Limb (tissue), 2 donors: Measurements from ENCODE around the gene DPM3.
"Not testable (repeated sequence)": the region's sequence is repeated elsewhere in the genome, so short reads cannot be mapped to it uniquely, and the experiment has no call there.

Source experiments
- DNase-seq, 2 donors: peaks; one replicate each; pipeline ENCODE4 v3.0.0-alpha.2; 2016; ENCODE audit errors: extremely low spot score in 2 of 2

Gene DPM3

DNA sequence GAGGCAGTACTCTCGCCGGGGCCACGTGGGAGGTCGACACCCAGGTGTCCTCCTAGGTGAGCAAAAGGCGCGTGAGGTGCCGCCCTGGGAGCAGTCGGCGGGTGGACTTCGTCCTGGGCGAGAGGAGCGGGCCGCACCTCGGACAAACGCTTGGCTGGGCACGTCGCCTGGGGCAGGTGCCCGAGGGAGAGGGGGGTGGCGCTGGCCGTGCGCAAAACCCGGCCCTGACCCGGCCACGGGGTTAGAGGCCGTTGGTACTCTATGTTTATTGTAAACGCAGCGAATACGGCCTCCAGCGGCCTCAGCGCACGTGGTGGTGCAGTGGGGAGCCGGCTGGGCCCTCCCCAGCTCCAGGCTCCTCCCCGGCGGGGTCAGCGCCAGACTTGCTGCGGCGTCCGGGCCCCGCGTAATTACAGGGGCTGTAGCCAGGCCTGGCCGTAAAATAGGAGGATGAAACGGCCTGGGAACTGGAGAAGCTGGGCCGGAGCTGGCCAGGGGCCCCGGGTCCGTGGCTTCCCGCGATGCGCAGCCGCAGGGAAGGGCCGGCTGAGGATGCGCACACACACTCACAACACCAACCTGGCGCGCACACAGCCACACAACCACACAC, 14.3 kb downstream of the DPM3 start:
- DNase-seq = peak; percentile 43 to 64

DNA sequence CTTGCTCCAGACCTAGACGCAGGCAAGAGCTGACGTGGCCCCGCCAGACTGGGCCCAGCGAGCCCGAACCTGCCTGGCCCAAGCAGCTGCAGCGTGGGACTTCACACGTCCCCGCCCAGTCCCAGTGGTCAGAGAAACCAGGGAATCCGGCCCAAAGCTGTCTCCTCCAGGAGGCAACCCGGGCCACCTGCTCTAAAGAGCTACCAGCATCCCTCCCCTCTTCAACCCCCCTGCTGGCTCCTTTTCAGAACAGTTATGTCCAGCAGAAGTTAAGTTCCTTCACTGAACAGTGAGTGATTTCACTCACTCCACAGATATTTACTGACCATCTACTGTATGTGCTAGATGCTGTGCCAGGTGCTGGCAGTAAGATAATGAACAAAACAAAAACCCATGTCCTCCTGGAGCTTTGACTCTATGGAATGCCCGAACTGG, 14.8 kb downstream of the DPM3 start:
- no peak for DNase-seq

DNA sequence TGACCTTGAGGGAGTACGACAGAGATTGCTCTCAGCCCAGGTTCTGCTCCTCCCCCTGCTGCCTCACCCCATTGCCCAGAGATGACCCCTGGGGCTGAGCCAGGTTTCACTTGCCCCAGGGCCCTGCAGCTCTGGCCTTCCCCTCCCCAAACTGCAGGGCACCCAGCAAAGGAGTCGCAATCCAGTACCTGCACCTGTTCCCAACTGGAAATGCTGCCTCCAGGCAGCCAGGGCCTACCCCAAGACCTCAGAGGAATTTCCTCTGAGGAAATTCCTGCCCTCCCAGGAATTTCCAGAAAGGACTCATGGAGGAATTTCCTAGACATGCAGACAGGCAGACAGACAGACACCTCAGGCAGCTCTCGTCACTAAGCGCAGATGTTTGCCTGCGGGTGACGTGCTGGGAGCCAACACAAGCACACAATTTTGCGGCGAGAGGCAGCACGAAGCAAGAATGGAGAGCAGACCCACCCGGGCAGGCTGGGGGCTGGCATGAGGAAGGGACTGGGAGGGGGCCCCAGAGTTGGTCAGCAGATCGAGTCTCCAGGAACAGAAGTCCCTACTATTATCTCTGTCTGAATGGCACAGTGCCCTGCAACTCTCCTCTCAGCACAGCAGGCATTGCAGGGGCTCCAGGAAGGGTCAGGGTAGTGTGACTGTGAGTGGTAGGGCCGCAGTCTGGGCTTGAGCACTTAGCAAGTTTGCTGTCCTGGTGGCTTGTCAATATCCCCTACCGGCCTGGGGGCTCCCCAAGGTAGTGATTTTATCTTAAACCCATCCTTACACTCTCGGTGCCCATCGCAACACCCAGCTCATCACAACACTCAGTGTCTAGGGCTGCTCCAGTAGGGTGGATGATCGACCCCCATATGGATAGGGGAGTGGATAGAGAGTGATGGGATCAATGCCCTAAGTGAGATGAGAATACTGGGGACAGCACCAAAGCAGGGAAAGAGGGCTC, 15.5 kb downstream of the DPM3 start:
- DNase-seq = no peak

DNA sequence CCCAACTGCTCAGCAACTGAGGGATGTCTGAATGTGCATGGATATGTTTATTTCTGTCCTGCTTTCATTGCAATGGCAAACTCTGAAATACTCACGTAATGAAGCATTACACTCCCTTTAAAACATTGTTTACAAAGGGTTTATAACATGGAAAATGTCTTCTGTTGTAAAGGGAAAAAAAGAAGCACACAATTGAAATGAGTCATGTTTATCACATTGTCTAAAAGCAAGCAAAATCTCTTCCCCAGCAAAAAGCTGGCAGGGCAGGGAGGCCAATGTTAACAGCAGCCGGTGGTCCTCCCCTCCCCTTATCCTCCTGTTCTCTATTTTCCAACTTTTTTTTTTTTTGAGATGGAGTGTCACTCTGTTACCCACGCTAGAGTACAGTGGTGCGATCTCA, 16.5 kb downstream of the DPM3 start:
- DNase-seq = no peak

DNA sequence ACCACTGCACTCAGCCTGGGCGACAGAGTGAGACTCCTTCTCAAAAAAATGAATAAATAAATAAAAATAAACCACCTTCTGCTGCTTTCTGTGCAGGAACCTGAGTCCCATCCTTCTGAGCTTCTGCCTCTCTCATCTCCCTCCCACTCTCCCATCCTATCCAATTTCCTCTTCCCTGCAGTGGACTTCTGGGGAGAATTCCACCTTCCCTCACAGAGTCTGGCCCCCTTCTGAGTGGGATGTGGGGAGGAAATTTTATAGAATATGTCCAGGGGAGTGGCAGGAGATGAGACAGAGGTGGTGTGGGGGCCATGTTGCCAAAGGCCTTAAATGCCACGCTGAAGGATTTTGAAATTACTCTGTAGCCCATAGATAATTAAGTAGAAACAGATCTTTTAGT, 18.0 kb downstream of the DPM3 start:
- no peak for DNase-seq

DNA sequence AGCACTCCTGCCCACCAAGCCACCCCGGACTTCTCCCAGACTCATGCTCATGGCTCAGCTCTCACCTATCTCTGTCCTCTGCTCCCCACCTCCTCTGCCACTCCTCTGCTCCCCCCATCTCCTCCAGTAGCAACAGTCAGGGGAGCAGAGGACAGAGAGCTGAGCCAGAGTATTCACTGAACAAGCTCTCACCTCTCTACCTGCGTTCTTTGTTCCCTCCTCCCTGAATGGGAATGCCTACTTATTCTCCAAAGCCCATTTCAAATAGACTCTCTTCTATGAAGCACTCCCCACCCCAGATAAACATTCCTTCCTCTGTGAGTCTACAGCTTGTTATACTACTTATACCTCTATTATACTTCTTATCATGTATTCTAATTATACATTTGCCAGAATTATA, 19.1 kb downstream of the DPM3 start:
- DNase-seq = no peak

DNA sequence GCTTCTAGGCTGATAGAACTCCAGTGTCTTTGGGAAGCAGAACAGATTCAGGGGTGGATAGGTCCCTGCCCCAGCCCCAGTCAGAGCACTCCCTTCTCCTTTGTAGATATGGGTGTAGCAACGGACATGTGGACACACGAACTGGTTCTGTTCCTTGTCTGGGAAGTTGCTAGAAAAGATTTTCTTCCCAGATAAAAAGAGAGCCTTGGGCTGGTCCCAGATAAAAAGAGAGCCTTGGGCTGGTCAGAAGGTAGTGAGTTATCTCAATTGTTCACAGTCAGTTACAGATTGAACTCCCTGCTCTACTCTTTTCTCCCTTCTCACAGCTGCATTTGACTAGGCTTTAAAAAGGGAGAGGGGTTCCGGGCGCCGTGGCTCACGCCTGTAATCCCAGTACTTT, 20.1 kb downstream of the DPM3 start:
- no peak for DNase-seq

DNA sequence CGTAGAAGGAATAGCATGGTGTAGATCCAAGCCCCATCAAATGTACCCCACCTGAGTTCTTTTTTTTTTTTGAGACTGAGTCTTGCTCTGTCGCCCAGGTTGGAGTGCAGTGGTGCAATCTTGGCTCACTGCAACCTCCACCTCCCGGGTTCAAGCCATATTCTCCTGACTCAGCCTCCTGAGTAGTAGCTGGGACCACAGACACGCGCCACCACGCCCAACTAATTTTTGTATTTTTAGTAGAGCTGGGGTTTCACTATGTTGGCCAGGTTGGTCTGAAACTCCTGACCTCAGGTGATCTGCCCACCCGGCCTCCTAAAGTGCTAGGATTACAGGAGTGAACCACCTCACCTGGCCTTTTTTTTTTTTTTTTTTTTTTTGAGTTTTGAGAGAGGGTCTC, 22.2 kb downstream of the DPM3 start:
- not testable (repeated sequence) for DNase-seq

DNA sequence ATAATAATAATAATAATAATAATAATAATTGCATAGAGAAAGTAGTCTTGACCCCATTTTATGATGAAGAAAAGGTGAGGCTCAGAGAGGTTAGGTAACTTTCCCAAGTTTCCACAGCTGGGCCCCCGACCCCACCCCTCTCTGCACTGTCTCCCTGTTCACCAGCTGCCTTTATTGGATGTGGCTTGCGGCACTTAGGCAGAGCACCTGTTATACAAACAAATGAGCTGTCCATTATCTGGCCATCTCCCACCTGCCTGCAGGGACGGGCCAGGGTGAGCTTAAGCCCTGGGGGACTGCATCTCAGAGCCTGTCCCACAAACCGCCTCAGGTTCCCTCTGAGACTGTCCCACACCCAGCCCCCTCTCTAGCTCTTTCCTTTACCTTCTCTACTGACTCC, 22.7 kb downstream of the DPM3 start:
- DNase-seq = no peak

DNA sequence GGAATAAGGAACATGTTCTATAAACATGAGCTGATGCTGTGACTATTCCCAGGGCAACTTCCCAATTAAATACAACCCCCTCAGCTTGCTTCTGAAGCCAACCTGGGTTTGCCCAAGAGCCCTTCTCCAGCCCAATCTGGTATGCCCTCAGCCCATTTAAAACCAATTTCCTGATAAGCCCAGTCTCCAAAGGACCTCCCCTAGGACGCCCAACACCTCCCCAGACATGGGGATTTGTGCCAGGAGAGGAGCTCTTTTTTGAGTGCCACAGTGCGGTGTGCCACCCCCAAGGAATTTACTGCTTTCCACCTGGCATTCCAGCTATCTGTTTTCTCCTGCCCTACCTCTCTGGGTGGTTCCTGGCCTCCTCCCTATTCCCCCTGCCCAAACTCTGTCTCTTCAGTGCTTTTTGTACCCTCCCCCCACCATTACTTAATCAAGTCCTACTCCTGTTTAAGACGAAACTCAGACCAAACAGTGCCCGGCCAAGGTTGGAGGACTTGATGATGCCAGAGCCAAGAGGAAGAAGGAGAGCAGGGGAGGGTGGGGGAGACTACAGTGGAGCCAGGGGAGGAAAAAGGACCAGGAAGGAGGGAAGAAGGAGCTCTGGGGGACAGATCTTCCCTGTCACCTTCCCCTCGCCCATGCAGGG, 24.1 kb downstream of the DPM3 start:
- DNase-seq = no peak

DNA sequence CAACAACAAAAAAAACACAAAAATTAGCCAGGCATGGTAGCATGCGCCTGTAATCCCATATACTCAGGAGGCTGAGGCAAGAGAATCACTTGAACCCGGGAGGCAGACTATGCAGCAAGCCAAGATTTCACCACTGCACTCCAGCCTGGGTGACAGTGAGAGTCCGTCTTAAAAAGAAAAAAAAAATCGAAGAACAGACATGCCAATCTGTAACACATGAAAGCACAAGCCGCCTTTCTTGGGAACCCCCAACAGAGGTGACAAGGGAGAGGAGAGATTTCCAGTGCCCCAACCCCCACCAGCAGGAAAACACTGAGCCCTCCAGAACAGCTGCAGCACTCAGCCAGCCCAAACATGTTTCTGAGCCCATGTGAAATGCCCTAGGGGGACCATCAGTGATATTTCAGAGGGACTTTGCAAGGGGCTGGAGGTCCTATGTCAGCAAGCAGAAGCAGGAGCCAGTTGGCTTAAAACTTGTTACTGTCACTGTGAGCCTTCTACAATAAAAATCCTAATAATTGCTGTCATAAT, 26.8 kb downstream of the DPM3 start:
- no peak for DNase-seq

DNA sequence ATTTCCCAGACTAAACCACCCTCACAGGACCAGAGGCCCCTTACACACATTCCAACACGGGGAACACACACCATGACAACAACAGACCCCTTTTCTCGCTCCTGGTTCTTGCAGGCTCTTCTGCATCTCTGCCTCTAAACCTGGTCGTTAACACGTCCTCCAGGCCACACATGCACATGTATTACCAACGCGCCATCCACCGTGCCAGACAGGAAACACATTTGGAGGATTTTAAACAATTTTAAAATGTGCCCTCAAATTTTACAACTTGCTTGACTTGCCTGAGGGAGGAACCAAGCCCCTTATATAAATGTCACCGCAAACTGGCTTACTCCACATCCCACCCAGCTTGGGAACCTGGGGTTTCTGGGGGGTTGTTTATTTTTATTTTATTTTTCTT, 29.5 kb downstream of the DPM3 start:
- DNase-seq = no peak

DNA sequence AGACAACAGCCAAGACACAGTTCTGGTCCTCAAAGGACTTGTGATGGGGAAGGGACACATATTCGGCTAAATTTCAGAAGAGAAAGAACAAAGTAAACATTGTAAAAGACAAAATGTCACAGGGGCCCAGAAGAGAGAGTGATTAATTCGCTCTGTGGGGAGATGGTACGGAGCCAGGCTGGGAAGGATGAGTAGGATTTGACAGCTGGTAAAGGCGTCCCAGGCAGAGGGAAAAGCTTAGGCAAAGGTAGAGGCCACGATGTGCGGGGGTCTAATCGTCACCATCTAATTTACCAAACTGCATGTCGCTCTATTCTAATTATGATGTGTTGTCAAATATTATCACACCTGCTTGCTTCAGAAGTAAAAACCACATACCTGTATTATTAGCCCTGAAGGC, 29.9 kb downstream of the DPM3 start:
- no peak for DNase-seq

DNA sequence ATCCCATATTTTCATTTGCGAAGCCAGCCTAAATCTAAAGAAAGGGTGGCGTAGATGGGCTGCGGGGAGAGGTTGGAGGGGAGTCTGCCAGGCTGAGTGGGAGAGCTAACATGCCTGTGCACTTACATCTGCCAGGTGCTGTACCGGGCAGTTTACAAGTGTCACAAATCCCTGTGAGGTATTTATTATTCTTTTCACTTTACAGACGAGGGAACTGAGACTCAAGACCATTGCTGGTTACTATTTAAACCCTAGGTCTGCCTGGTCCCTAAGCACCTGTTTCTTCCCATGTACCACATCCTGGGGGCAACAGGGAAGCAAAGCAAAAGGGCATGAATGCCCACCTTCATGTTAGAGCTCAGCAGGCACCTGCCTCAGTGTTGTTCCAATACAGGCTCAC, 32.0 kb downstream of the DPM3 start:
- no peak for DNase-seq

DNA sequence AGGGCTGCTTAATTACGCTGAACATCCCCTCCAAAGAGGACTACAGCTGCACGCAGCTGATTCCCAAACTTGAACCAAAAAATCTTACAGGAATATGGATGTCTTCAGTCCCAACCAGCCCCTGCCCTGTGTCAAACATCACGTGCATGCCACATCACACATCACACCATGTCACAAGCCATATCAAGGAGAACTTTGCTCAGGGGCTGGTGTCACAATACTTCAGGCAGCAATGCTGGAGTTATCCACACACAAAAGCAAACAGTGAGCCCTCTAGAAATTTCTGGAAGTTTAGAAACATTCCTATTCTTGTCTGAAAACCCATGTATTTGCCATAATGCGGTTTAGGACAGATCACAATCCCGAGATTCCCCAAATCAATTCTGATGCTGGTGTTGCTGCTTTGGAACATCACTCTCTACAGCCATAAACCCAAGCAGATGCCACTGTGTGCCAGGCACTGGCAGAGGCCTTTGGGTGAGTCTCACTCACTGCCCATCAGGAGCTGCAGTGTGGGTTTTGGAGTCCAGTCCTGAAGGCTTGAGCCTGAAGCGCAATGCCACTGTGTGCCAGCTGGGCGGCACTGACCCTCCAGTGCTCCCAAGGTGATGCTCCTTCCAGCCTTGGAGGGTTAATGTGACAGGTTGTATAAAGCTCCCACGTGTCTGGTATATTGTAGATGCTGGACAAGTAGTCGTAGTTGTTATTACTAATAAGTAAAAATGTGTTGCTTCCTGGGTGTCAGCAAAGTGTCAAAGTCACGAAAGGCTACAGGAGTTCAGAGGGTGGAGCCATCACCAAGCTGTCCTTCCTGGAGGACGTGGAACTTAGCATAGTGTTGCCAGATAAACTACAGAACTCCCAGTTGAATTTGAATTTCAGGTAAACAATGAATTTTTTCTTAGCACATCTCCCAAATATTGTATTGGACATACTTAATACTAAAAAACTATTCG, 32.7 kb downstream of the DPM3 start:
- DNase-seq = no peak

DNA sequence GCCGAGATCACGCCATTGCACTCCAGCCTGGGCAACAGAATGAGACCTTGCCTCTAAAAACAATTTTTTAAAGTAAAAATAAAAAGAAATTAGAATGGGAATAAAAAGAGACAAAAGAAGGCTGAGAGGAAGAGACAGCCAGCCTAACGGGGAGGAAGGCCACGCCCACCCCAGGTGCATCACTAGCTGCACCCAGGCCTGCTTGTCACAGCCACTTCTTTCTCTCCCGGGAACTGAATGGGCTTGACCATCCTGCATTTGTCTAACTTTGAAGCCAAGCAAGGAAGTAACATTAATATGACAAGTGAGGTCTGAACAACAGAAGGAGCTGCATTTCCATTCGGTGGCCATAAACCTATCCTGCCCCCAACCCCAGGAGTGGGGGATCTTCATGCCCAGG, 33.5 kb downstream of the DPM3 start:
- no peak for DNase-seq

DNA sequence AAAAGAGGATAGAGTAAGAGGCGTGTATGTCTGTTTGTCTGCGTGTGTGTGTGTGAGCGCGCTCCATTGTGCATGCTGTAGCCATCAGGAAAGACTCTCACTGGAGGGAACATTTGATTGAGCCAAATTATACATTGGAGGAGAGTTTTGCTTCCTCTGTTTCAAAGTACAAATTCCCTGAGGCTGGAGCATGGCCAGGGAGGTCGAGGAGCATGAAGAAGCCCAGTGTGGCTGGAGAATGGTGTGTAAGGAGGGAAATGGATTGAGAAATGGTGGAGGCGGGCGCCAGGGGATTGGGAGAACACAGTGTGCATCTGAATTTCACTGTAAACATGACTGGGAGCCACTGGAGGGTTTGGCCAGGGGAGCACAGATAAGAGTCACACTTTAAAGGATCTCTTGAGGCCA, 34.7 kb downstream of the DPM3 start:
- no peak for DNase-seq

DNA sequence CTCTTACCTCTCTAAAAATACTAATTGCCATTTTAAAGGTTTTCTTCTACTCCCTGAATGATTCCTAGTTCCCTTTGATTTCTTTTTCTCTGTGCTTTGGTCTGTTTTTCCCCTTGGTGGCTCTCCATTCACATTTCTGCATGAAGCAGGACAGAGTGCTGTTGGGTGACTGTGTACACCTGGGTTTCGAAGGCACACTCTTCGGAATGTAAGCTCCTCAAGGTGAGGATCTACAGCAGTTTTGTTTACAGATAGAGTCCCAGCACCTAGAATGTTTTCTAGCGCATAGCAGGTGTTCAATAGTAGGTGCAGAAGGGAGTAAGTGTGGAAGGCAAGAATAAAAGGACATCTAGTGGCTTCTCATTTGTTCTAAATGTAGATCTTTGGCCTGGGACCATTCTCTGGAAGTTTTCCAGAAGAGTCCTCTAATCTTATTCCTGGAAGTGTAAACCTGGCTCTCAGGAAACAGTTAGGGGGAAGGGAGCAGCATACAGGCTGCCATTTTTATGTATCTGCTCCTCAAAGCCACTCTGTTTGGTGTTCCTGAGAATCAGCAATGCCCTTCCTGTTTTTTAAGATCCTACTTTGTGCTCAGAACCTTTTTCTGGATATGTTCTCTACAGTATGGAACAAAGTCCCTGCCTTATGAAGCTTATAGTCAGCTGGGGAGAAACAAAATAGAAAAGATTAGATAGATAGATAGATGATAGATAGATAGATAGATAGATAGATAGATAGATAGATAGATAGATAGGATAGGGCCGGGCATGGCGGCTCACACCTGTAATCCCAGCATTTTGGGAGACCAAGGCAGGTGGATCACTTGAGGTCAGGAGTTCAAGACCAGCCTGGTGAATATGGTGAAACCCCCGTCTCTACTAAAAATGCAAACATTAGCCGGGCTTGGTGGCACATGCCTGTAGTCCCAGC, 35.5 kb downstream of the DPM3 start:
- no peak for DNase-seq

DNA sequence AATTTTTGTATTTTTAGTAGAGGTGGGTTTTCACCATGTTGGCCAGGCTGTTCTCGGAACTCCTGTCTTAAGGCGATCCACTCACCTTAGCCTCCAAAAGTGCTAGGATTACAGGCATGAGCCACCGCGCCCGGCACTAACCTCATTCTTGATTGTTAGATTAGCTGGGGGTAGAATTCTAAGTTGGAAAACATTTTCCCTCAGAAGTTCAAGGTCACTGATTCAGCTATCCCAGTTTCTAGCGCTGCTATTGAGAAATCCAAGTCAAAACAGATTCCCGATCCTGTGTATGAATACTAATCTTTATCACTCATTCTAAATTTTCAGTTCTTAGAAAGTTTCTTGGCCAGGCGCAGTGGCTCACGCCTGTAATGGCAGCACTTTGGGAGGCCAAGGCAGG, 37.0 kb downstream of the DPM3 start:
- no peak for DNase-seq

DNA sequence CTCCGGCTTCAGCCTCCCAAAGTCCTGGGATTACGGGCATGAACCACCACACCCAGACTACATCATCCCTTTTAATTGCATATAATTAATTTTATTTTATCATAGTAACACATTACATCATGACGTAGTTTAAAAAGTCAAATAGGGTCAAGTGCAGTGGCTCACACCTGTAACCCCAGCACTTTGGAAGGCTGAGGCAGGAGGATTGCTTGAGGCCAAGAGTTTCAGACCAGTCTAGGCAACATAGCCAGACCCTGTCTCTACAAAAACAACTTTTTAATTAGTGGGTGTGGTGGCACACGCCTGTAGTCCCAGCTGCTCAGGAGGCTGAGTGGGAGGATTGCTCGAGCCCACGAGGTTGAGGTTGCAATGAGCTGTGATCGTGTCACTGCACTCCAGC, 41.0 kb downstream of the DPM3 start:
- no peak for DNase-seq
